HEK293 (cell line): ENCODE data around the gene KRT15.

Source experiments
- CTCF ChIA-PET: fragments of 350-600 bp; formaldehyde crosslinking; extraction: SDS; loops from one replicate; lab custom pipeline; 2021; ENCODE audit warnings: antibody characterized with exemption; lab: Yijun Ruan, JAX
- POLR2A ChIA-PET: fragments of 300-600 bp; formaldehyde crosslinking; extraction: SDS; loops from one replicate; lab custom pipeline; 2020; ENCODE audit warnings: antibody characterized with exemption, inconsistent platforms; lab: Yijun Ruan, JAX
- H3K27ac ChIP-seq: fragments of 200-500 bp; sonication (Bioruptor generic); 2 replicates; pipeline ENCODE4 v1.5.1; 2014; ENCODE audit warnings: low read depth, low read length, control low read depth, inconsistent platforms; ENCODE audit errors: extremely low read depth
- H3K36me3 ChIP-seq, 2 experiments: fragments of 200-500 bp in 1 of 2; sonication (Bioruptor generic) in 1 of 2; 1 replicate in 1 of 2; 2 replicates in 1 of 2; pipeline ENCODE4 v1.5.1; 2014 to 2017; ENCODE audit warnings: inconsistent platforms in 2 of 2, low read length in 2 of 2; ENCODE audit not compliant: control insufficient read depth in 2 of 2, insufficient read depth in 1 of 2
- H3K4me1 ChIP-seq: fragments of 200-500 bp; sonication (Bioruptor generic); 2 replicates; pipeline ENCODE4 v1.5.1; 2014; ENCODE audit warnings: mild to moderate bottlenecking, low read length, inconsistent platforms; ENCODE audit not compliant: control insufficient read depth, insufficient read depth
- H3K4me3 ChIP-seq: 2 replicates; pipeline ENCODE4 v1.5.1; 2011; ENCODE audit warnings: low read depth, mild to moderate bottlenecking, control low read depth, low read length, moderate library complexity
- H3K9me3 ChIP-seq: fragments of 200-500 bp; sonication (Bioruptor generic); 2 replicates; pipeline ENCODE4 v1.5.1; 2014; ENCODE audit warnings: low read depth, low read length, inconsistent platforms; ENCODE audit not compliant: control insufficient read depth, insufficient read depth
- EGR2 ChIP-seq: fragments of 450-650 bp; formaldehyde crosslinking; IDR thresholded peaks from 2 replicates; pipeline ENCODE4 v1.5.1; 2016; ENCODE audit warnings: low read depth, missing biosample characterization, missing genetic modification characterization
- HIC1 ChIP-seq: fragments of 450-650 bp; formaldehyde crosslinking; IDR thresholded peaks from 2 replicates; pipeline ENCODE4 v1.5.1; 2016; ENCODE audit warnings: missing biosample characterization, missing genetic modification characterization
- KLF8 ChIP-seq: fragments of 450-650 bp; formaldehyde crosslinking; IDR thresholded peaks from 2 replicates; pipeline ENCODE4 v1.5.1; 2016; ENCODE audit warnings: missing biosample characterization, missing genetic modification characterization
- SP7 ChIP-seq: fragments of 450-650 bp; formaldehyde crosslinking; IDR thresholded peaks from 2 replicates; pipeline ENCODE4 v1.5.1; 2016; ENCODE audit warnings: missing biosample characterization, missing genetic modification characterization
- WT1 ChIP-seq: fragments of 450-650 bp; formaldehyde crosslinking; IDR thresholded peaks from 2 replicates; pipeline ENCODE4 v1.5.1; 2016; ENCODE audit warnings: missing biosample characterization, missing genetic modification characterization
- ZBTB48 ChIP-seq: fragments of 450-650 bp; formaldehyde crosslinking; IDR thresholded peaks from 2 replicates; pipeline ENCODE4 v1.5.1; 2016; ENCODE audit warnings: missing biosample characterization, missing genetic modification characterization
- ZBTB6 ChIP-seq: fragments of 450-650 bp; formaldehyde crosslinking; IDR thresholded peaks from 2 replicates; pipeline ENCODE4 v1.5.1; 2017; ENCODE audit warnings: missing biosample characterization, missing genetic modification characterization
- ZNF112 ChIP-seq: fragments of 450-650 bp; formaldehyde crosslinking; IDR thresholded peaks from 2 replicates; pipeline ENCODE4 v1.5.0; 2017; ENCODE audit warnings: missing biosample characterization, missing genetic modification characterization
- ZNF114 ChIP-seq: fragments of 450-650 bp; formaldehyde crosslinking; IDR thresholded peaks from 2 replicates; pipeline ENCODE4 v1.5.0; 2017; ENCODE audit warnings: missing biosample characterization, missing genetic modification characterization
- ZNF341 ChIP-seq: fragments of 450-650 bp; formaldehyde crosslinking; IDR thresholded peaks from 2 replicates; pipeline ENCODE4; 2016; ENCODE audit warnings: low read depth, missing biosample characterization, missing genetic modification characterization
- ZNF48 ChIP-seq: fragments of 450-650 bp; formaldehyde crosslinking; IDR thresholded peaks from 2 replicates; pipeline ENCODE4 v1.5.1; 2016; ENCODE audit warnings: missing biosample characterization, missing genetic modification characterization
- ZNF555 ChIP-seq: fragments of 450-650 bp; formaldehyde crosslinking; conservative IDR thresholded peaks from 2 replicates; pipeline ENCODE4 v1.5.1; 2017; ENCODE audit warnings: missing biosample characterization, mild to moderate bottlenecking, missing genetic modification characterization, inconsistent platforms
- ZNF558 ChIP-seq: fragments of 450-650 bp; formaldehyde crosslinking; IDR thresholded peaks from 2 replicates; pipeline ENCODE4 v1.5.1; 2016; ENCODE audit warnings: missing biosample characterization, missing genetic modification characterization
- ZNF664 ChIP-seq: fragments of 450-650 bp; formaldehyde crosslinking; IDR thresholded peaks from 2 replicates; pipeline ENCODE4 v1.5.1; 2016; ENCODE audit warnings: missing biosample characterization, missing genetic modification characterization
- ZNF692 ChIP-seq: fragments of 450-650 bp; formaldehyde crosslinking; IDR thresholded peaks from 2 replicates; pipeline ENCODE4 v1.5.1; 2016; ENCODE audit warnings: missing biosample characterization, missing genetic modification characterization
- ZNF837 ChIP-seq: fragments of 450-650 bp; formaldehyde crosslinking; IDR thresholded peaks from 2 replicates; pipeline ENCODE4 v1.5.1; 2016; ENCODE audit warnings: missing biosample characterization, missing genetic modification characterization

The KRT15 gene

GRCh38 chr17:41510251-41511065, 8.2 kb downstream of the KRT15 start (continued):
- no peak for TF ChIP-seq HIC1 (tag by site-specific recombination)
- no peak for TF ChIP-seq ZNF558

GRCh38 chr17:41507315-41507880, 11.3 kb downstream of the KRT15 start:
- peaks cover 27% of the 10 kb centered on the region for H3K4me1 ChIP-seq
- TF ChIP-seq SP7 (tag by site-specific recombination): peak; percentile 67
- no peak for TF ChIP-seq ZNF48 (tag by site-specific recombination)
- TF ChIP-seq, all 188 proteins: peak for 1
- ChIA-PET POLR2A (no interaction called here), CTCF (interaction anchor here (0.6 to 7.3 kb wide), 6 partner anchors 9 to 158 kb away, joined by 3 to 47 read pairs (median 4); no protein-coding TSS in a partner anchor)
- Histone ChIP-seq H3K4me3 (no peak overlapping the region), H3K9me3 (no peaks in the 10 kb centered on the region), H3K27ac (no peak overlapping the region), H3K36me3 (no peaks in the 10 kb centered on the region)

GRCh38 chr17:41505809-41506767, 12.6 kb downstream of the KRT15 start:
- Histone ChIP-seq H3K4me3 (no peak overlapping the region), H3K36me3 (no peaks in the 10 kb centered on the region), H3K4me1 (peaks cover 19% of the 10 kb centered on the region), H3K9me3 (no peaks in the 10 kb centered on the region), H3K27ac (no peak overlapping the region)
- ChIA-PET CTCF (interaction anchor here (0.6 to 7.3 kb wide), 11 partner anchors 10 to 891 kb away, joined by 3 to 47 read pairs (median 3); no protein-coding TSS in a partner anchor), POLR2A (interaction anchor here (1.4 kb wide), 1 partner anchor 22 kb away, joined by 6 read pairs; the partner anchor contains the start of gene KRT19)
- no peak for TF ChIP-seq ZNF692 (tag by site-specific recombination)
- 0 out of 2 replicates have a peak, but pooled peaks have one; percentile 20 for TF ChIP-seq ZNF664
- no peak for TF ChIP-seq ZNF837
- 0 out of 2 replicates have a peak, but pooled peaks have one; percentile 28 for TF ChIP-seq ZBTB48 (tag by site-specific recombination)
- TF ChIP-seq KLF8 (tag by site-specific recombination): no peak
- TF ChIP-seq ZNF114 (tag by site-specific recombination): no peak

GRCh38 chr17:41505007-41505808, 13.5 kb downstream of the KRT15 start, which contains the start of gene KRT13:
Gene KRT13 (minus strand): TSS chr17:41505612. CDS start chr17:41505550, 62 bp downstream.
- Histone ChIP-seq H3K9me3 (no peaks in the 10 kb centered on the region), H3K36me3 (no peaks in the 10 kb centered on the region), H3K4me3 (no peak within 1 kb of the TSS), H3K4me1 (peaks cover 12% of the 10 kb centered on the region), H3K27ac (peak within 1 kb of the TSS; percentile 76)
- CTCF ChIA-PET: interaction anchor here (0.8 to 7.3 kb wide), 5 partner anchors 9 to 158 kb away, joined by 3 to 47 read pairs (median 4); no protein-coding TSS in a partner anchor
- POLR2A ChIA-PET: interaction anchor here (1.4 kb wide), 1 partner anchor 23 kb away, joined by 6 read pairs; the partner anchor contains the start of gene KRT19
- TF ChIP-seq WT1 (no peak), ZNF555 (no peak), EGR2 (peak; percentile 92), ZNF112 (tag by site-specific recombination) (no peak), ZNF558 (no peak), ZBTB6 (tag by site-specific recombination) (no peak), ZNF341 (tag by site-specific recombination) (0 out of 2 replicates have a peak, but pooled peaks have one; percentile 8)
